ENCODE measurements around the gene KCNG2.

Gene KCNG2

GRCh38 chr18:79882522-79883241 lies 84.9 kb downstream of the KCNG2 start:
- no peak overlapping the region for H3K4me3 ChIP-seq (ENCODE audit: low read depth, low read length)

GRCh38 chr18:79883461-79884293 lies 85.9 kb downstream of the KCNG2 start:
- no peak overlapping the region for H3K4me3 ChIP-seq (ENCODE audit: low read depth, low read length)

- no peak overlapping the region for H3K4me3 ChIP-seq (ENCODE audit: low read depth, low read length)
Measured at GRCh38 chr18:79884294-79884962, 86.7 kb downstream of the KCNG2 start.

- H3K4me3 ChIP-seq (ENCODE audit: low read depth, low read length), result no peak overlapping the region
Measured at GRCh38 chr18:79884963-79885728, 87.4 kb downstream of the KCNG2 start.

- no peak overlapping the region for H3K4me3 ChIP-seq (ENCODE audit: low read depth, low read length)
Measured at GRCh38 chr18:79887181-79888000, 89.7 kb downstream of the KCNG2 start.

- no peak overlapping the region for H3K4me3 ChIP-seq (ENCODE audit: low read depth, low read length)
Measured at GRCh38 chr18:79888016-79888415, 90.3 kb downstream of the KCNG2 start.

- H3K4me3 ChIP-seq (ENCODE audit: low read depth, low read length), result no peak overlapping the region
Measured at GRCh38 chr18:79889569-79889968, 91.8 kb downstream of the KCNG2 start.

GRCh38 chr18:79890674-79891073 lies 92.9 kb downstream of the KCNG2 start:
- no peak overlapping the region for H3K4me3 ChIP-seq (ENCODE audit: low read depth, low read length)

- no peak overlapping the region for H3K4me3 ChIP-seq (ENCODE audit: low read depth, low read length)
Measured at GRCh38 chr18:79896738-79897137, 99.0 kb downstream of the KCNG2 start.

- H3K4me3 ChIP-seq (ENCODE audit: low read depth, low read length), result no peak overlapping the region
Measured at GRCh38 chr18:79897940-79898625, 100.3 kb downstream of the KCNG2 start.

- no peak overlapping the region for H3K4me3 ChIP-seq (ENCODE audit: low read depth, low read length)
Measured at GRCh38 chr18:79898952-79899608, 101.3 kb downstream of the KCNG2 start.

GRCh38 chr18:79899609-79900445 lies 102.1 kb downstream of the KCNG2 start:
- H3K4me3 ChIP-seq (ENCODE audit: low read depth, low read length), result no peak overlapping the region

GRCh38 chr18:79900610-79901570 lies 103.2 kb downstream of the KCNG2 start:
- H3K4me3 ChIP-seq (ENCODE audit: low read depth, low read length), result no peak overlapping the region

GRCh38 chr18:79901665-79902064 lies 103.9 kb downstream of the KCNG2 start:
- H3K4me3 ChIP-seq (ENCODE audit: low read depth, low read length), result no peak overlapping the region

GRCh38 chr18:79902075-79902474 lies 104.3 kb downstream of the KCNG2 start:
- no peak overlapping the region for H3K4me3 ChIP-seq (ENCODE audit: low read depth, low read length)

GRCh38 chr18:79902640-79903039 lies 104.9 kb downstream of the KCNG2 start:
- no peak overlapping the region for H3K4me3 ChIP-seq (ENCODE audit: low read depth, low read length)

GRCh38 chr18:79903071-79903635 lies 105.4 kb downstream of the KCNG2 start:
- H3K4me3 ChIP-seq (ENCODE audit: low read depth, low read length), result no peak overlapping the region
